BJ (cell line): ENCODE data around the gene RALGAPA1. TPM values are rescaled to one million over a fixed set of nuclear protein-coding genes. Genes with fewer than 3 reads are reported as not detected.

ENCODE experiments used
- CTCF ChIA-PET: fragments of 350-600 bp; formaldehyde crosslinking; extraction: SDS; loops from one replicate; lab custom pipeline; 2021; ENCODE audit warnings: antibody characterized with exemption, inconsistent platforms; lab: Yijun Ruan, JAX
- POLR2A ChIA-PET: fragments of 300-600 bp; sonication (Branson Sonifier 250); formaldehyde crosslinking; extraction: SDS; loops from one replicate; lab custom pipeline; 2021; ENCODE audit warnings: antibody characterized with exemption; lab: Charles Lee
- DNase-seq: peaks from one replicate; pipeline ENCODE4 v3.0.0-alpha.2; 2011; ENCODE audit warnings: low read depth
- H3K27me3 ChIP-seq: 2 replicates; pipeline ENCODE4 v1.6.0; 2011; ENCODE audit warnings: low read length; ENCODE audit not compliant: control insufficient read depth, insufficient read depth
- H3K36me3 ChIP-seq: 2 replicates; pipeline ENCODE4 v1.5.1; 2011; ENCODE audit warnings: low read length; ENCODE audit not compliant: control insufficient read depth, insufficient read depth
- H3K4me3 ChIP-seq: 2 replicates; pipeline ENCODE4 v1.5.1; 2011; ENCODE audit warnings: low read depth, mild to moderate bottlenecking, control low read depth, low read length
- polyA plus RNA-seq: library from polyadenylated mRNA; depleted of rRNA; stranded (reverse); fragments of >200 nt; gene quantifications from 2 replicates; pipeline ENCODE4 v1.2.3, GENCODE V29; 2011
- TF ChIP-seq, protein P1 (sequence below): IDR thresholded peaks from 2 replicates; pipeline ENCODE4 v1.5.1; 2011; ENCODE audit warnings: low read depth, mild to moderate bottlenecking, control low read depth, inconsistent platforms, low read length, moderate library complexity; ENCODE audit not compliant: insufficient read depth

Gene RALGAPA1
- polyA plus RNA-seq, 1 experiment: 4.7 TPM

- POLR2A ChIA-PET: no interaction called here
- DNase-seq: no peak
- H3K27me3 ChIP-seq: no peaks in the 10 kb centered on the region
- CTCF ChIA-PET: no interaction called here
- H3K36me3 ChIP-seq: no peaks in the 10 kb centered on the region
- H3K4me3 ChIP-seq: no peak overlapping the region
- TF ChIP-seq, protein P1, sequence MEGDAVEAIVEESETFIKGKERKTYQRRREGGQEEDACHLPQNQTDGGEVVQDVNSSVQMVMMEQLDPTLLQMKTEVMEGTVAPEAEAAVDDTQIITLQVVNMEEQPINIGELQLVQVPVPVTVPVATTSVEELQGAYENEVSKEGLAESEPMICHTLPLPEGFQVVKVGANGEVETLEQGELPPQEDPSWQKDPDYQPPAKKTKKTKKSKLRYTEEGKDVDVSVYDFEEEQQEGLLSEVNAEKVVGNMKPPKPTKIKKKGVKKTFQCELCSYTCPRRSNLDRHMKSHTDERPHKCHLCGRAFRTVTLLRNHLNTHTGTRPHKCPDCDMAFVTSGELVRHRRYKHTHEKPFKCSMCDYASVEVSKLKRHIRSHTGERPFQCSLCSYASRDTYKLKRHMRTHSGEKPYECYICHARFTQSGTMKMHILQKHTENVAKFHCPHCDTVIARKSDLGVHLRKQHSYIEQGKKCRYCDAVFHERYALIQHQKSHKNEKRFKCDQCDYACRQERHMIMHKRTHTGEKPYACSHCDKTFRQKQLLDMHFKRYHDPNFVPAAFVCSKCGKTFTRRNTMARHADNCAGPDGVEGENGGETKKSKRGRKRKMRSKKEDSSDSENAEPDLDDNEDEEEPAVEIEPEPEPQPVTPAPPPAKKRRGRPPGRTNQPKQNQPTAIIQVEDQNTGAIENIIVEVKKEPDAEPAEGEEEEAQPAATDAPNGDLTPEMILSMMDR: no peak
Observed at GRCh38 chr14:35669782-35670181, 139.3 kb downstream of the RALGAPA1 start.

DNA sequence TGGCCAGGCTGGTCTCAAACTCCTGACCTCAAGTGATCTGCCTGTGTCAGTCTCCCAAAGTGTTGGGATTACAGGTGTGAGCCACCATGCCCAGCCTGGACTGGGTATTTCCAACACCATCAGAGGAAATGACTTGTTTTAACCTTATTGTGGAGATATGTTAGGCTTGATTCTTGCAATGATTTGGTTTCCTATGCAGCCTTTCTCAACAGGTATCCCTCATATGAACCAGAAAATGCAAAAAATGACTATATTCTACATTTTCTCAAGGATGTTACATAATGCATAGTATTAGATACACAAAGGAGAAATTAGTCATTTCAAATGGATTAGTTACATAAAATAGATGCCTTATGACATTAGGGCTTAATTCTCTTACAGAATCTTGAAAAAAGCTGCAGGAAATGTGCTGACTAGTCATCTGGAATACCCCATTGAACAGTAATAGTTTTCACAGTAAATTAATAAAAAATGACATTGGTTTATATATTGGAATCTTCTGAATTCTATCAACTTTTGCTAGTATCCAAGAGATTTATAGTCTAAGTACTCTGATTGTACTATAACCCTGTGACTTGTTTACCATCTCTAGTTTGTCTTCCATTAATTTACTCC is 142.6 kb downstream of the RALGAPA1 start:
- no peak overlapping the region for H3K4me3 ChIP-seq
- TF ChIP-seq, protein P1: no peak
- CTCF ChIA-PET: no interaction called here
- no peaks in the 10 kb centered on the region for H3K27me3 ChIP-seq
- DNase-seq: no peak
- POLR2A ChIA-PET: no interaction called here
- no peaks in the 10 kb centered on the region for H3K36me3 ChIP-seq

DNA sequence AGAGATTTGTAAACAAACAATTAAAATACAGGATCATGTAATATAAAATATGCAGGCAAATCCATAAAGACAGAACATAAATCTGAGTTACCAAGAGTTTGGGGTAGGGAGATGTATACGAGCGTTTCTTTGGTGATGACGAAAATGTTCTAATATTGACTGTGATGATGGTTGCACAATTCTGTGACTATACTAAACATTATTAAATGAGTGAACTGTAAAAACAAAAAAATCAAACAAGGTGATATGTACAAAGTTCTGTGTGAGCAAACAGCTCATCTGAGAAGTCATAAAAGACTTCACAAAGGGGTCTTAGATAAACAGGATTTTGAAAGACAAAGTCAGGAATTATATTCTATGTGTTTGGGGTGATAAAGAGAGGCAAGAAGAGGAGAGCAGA is 147.2 kb downstream of the RALGAPA1 start:
- POLR2A ChIA-PET: no interaction called here
- no peak for DNase-seq
- no peak overlapping the region for H3K4me3 ChIP-seq
- TF ChIP-seq, protein P1: no peak
- H3K36me3 ChIP-seq: no peaks in the 10 kb centered on the region
- CTCF ChIA-PET: no interaction called here
- H3K27me3 ChIP-seq: no peaks in the 10 kb centered on the region

DNA sequence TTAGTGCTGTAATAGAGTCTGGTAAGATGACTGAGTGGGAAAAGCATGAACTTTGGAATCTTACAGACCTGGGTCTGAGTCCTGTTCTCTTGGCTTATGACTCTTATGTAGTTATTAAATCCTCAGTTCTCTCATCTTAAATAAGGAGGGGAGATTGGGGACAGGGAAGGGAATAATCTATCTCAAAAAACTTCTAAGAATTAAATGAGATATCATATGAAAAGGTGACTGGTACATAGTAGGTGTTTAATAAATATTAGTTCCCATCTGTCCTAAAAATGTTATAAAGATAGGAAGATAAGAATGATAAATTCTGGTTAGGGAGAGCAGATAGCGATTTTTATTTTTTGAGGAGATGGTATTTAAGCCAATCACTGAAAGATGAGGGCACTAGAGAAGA is 156.1 kb downstream of the RALGAPA1 start:
- TF ChIP-seq, protein P1: no peak
- ChIA-PET CTCF (interaction anchor here (0.7 kb wide), 1 partner anchor 15 kb away, joined by 3 read pairs; no protein-coding TSS in a partner anchor), POLR2A (no interaction called here)
- Histone ChIP-seq H3K4me3 (no peak overlapping the region), H3K36me3 (no peaks in the 10 kb centered on the region; the same call in 1 of the 2 replicates), H3K27me3 (no peaks in the 10 kb centered on the region)
- no peak for DNase-seq

GRCh38 chr14:35643513-35643912 is 165.6 kb downstream of the RALGAPA1 start:
- no peak for DNase-seq
- POLR2A ChIA-PET: no interaction called here
- Histone ChIP-seq H3K4me3 (no peak overlapping the region), H3K27me3 (no peaks in the 10 kb centered on the region), H3K36me3 (peaks cover 1% of the 10 kb centered on the region; the same call in 1 of the 2 replicates)
- TF ChIP-seq, protein P1: no peak
- CTCF ChIA-PET: no interaction called here
